IPS-18c (cell line): Measurements from ENCODE around the gene PTCSC3.
"Not testable (repeated sequence)": the region's sequence is repeated elsewhere in the genome, so short reads cannot be mapped to it uniquely, and the experiment has no call there.

ENCODE experiments used
- H3K4me3 ChIP-seq: 2 replicates; pipeline ENCODE4 v1.7.0; 2013; ENCODE audit warnings: low read depth, mild to moderate bottlenecking, low read length, moderate library complexity; ENCODE audit not compliant: insufficient read depth
- H3K9me3 ChIP-seq: one replicate; pipeline ENCODE4 v1.6.1; 2013; ENCODE audit warnings: mild to moderate bottlenecking, low read length, moderate library complexity; ENCODE audit not compliant: control insufficient read depth, insufficient read depth

Gene PTCSC3

DNA sequence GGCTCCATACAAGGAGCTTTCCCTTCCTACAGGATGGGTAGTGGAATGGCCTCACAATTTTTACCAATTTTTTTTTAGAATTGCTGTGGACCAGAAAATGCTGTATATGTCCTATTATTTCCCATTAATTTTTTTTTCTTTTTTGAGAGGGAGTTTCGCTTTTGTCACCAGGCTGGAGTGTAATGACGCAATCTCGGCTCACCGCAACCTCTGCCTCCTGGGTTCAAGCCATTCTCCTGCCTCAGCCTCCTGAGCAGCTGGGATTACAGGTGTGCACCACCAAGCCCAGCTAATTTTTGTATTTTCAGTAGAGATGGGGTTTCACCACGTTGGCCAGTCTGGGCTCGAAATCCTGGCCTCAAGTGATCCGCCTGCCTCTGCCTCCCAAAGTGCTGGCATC, 72.3 kb downstream of the PTCSC3 start:
- H3K4me3 ChIP-seq, H3K9me3 ChIP-seq: not testable (repeated sequence)

DNA sequence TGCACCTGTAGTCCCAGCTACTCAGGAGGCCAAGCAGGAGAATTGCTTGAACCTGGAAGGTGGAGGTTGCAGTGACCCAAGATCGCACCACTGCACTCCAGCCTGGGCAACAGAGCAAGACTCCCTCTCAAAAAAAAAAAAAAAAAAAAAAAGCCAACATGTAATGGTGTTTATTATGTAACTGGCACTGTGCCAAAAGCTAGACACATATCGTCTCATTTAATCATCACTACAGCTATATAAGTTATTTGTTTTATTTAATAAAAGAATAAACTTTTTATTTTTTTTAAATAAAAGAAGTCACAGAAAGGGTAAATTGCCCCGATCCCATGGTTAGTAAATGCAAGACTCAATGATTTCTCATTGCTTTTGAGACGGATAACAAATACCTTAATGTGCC, 76.9 kb downstream of the PTCSC3 start:
- H3K4me3 ChIP-seq: no peak overlapping the region
- no peaks in the 10 kb centered on the region for H3K9me3 ChIP-seq

DNA sequence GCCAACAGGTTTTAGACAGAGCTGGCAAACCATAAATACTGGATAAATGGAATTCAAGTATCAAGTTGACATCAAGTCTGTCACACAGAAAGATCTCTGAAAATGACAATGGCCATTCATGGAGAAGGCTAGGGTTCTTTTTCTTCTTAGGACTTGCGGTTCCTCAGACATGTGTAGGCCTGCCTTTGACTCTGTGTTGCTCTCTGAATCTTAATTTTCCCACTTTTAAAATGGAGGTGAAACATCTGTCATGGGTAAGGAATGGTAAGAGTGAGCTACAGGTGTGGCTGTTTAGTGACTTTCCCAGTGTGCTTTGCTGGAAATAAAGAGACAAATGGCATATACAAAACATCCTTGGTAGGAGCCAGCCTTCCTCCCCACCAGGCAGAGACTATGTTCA, 79.2 kb downstream of the PTCSC3 start:
- Histone ChIP-seq H3K9me3 (no peaks in the 10 kb centered on the region), H3K4me3 (no peak overlapping the region)

GRCh38 chr14:36096090-36096489, 80.4 kb downstream of the PTCSC3 start:
- Histone ChIP-seq H3K4me3 (no peak overlapping the region), H3K9me3 (no peaks in the 10 kb centered on the region)

- Histone ChIP-seq H3K4me3 (no peak overlapping the region), H3K9me3 (no peaks in the 10 kb centered on the region)
Measured at GRCh38 chr14:36094963-36095362, 81.6 kb downstream of the PTCSC3 start.

GRCh38 chr14:36091096-36091495, 85.4 kb downstream of the PTCSC3 start:
- Histone ChIP-seq H3K9me3 (no peaks in the 10 kb centered on the region), H3K4me3 (no peak overlapping the region)

- Histone ChIP-seq H3K4me3 (no peak overlapping the region), H3K9me3 (no peaks in the 10 kb centered on the region)
Measured at GRCh38 chr14:36087411-36087810, 89.1 kb downstream of the PTCSC3 start.

DNA sequence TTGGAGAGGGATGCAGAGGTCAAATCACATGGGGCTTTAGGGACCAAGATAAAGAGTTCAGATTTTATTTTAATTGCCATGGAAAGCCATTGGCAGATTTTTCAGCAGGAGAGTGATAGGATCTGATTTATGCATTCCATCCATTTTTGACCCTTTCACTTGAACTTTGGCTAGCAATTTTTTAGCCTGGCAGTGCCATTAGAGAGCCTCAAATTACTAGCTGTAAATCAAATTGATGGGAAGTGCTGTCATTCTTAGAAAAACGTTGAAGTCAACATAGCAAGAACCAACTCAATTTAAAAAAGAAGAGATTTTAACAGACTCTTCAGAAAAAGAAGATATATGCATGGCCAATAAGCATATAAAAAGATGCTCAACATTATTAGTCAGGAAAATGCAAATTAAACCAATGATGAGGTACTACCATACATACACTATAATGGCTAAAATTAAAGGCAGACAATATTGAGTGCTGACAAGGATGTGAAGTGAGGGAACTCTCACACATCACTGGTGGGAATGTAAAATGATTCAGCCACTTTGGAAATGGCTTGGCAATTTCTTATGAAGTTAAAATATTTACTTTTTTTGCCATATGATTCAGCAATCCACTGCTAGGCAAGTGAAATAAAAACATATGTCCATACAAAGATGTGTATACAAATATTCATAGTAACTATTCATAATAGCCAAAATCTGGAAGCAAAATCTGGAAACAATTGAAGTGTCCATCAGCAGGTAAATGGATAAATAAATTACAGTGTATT, 89.7 kb downstream of the PTCSC3 start:
- no peaks in the 10 kb centered on the region for H3K9me3 ChIP-seq

GRCh38 chr14:36085861-36086260, 90.7 kb downstream of the PTCSC3 start:
- Histone ChIP-seq H3K4me3 (no peak overlapping the region), H3K9me3 (no peaks in the 10 kb centered on the region)

More for the DNA sequence above, 89.7 kb downstream of the PTCSC3 start:
- no peak overlapping the region for H3K4me3 ChIP-seq
